Measurements from ENCODE around the gene FITM2.

Gene FITM2

DNA sequence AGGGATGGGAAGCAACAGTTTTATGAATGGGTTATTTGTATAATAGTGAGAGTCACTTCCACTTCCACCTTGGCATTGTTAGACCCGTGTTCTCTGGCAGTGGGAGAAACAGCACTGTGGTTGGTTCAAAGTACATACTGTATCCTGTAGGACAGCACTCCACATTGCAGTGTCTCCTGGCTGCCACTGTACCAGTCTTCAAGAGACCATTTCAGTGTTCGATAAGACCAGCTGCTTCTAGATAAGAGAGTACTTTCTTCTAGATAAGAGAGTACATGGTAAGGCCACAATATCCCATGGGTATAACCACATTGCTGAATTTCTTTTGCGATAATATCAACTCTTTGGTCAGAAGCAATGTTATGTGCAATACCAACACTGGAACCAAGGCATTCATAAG is 28.8 kb downstream of the FITM2 start:
- no peak for DNase-seq (ENCODE audit: low read depth in 2 of 2)

DNA sequence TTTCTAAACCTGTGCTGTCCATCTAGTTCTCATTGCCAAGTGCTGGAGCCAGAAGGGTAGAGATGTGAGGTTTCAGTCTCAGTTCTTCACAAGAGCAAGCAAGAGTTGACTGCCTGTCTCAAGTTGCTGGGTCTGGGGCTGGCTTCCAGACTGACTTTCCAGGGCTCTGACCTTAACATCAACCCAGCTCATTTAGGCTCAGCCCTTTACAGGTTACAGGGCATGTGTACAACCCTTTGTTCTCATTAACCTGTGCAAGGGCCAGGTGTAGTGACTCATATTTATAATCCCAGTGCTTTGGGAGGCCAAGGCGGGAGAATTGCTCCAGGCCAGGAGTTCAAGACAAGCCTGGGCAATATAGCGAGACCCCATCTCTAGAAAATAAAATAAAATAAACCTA is 30.6 kb downstream of the FITM2 start:
- DNase-seq (ENCODE audit: low read depth in 2 of 2) = no peak

DNA sequence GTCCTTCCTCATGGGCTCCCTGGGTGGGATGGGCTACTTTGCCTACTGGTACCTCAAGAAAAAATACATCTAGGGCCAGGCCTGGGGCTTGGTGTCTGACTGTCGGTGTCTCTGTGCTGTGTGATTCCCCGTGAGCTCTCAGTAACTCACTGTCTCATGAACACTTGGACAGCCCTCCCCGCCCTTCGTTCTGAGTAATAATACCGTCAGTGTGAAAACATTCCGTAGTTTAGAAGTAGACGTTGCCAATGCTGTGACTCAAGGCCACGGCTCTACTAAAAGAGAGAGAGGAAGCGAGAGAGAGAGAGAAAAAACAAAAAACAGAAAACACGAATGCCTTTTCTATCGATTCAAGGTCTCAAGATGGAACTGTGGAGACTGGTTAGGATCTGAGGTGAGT is 31.8 kb downstream of the FITM2 start:
- DNase-seq (ENCODE audit: low read depth in 2 of 2) = no peak

DNA sequence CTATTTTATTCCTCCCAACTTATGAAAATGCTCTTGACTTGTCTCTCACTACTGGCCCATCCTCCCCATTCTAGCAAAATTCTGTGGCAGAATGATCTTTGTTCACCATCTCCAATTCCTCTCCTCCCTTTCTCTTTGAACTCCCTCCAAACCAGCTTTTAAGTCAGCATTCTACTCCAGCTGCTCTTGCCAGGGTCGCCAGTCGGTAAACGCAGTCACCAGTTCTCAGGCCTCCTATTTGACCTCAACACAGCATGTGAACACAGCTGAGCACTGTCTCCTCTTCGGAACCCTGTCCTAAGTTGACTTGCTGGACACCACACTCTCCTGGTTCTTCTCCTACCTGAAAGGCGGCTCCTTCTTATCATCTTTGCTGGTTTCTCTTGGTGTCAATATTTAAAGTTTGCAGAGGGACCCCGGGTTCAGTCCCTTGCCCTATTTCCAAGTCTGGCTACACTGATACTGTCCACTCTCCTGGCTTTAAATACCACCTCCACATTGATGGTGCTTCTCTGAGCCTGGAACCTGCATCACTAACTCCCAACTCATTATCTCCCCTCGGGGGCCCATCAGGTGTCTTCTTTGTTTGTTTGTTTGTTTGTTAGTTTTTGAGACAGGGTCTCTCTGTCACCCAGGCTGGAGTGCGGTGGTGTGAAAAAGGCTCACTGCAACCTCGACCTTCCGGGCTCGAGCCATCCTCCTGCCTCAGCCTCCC is 36.5 kb downstream of the FITM2 start:
- DNase-seq (ENCODE audit: low read depth in 2 of 2) = no peak

DNA sequence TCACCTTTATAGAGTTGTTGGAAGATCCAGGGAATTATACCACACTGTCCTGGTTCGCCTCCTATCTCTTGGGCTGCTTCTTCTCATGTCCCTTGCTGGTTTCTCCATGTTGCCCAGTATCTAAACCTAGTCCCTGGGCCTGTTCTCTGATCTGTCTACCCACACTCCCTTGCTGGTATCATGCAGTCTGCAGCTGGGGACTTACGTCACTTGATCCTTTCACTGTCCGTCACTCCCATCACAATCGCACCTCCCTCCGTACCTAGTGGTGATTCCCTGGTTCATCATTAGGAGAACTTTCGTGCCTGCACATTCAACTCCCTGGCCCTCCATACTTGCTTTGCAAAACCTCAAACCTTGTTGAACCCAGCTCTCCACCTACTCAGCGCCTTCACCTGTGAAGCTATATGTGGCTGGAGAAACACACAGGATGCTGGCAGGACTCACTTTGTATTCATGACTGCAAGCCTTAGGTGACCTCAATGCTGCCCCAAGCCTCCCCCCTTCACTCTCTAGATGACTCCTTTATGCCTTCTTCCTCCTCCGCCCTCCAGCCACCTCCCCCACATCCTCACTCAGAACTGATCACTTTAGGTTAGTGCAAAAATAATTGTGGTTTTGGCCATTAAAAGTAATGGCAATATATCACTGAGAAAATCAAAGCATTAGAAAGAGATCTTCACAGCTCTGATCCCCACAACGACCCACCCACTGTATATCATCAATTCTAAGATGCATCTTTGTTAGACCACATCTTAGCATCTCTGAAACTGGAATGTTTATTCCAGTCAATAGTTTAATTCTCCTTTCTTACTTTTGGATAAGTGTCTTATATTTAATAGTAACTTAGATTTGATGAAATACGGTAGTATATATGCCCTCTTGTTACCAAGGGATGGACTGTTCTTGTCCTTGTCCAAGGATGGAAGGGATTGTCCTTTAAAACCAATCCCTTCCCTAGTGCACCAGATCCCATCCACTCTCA is 37.5 kb downstream of the FITM2 start:
- DNase-seq (ENCODE audit: low read depth in 2 of 2) = no peak

DNA sequence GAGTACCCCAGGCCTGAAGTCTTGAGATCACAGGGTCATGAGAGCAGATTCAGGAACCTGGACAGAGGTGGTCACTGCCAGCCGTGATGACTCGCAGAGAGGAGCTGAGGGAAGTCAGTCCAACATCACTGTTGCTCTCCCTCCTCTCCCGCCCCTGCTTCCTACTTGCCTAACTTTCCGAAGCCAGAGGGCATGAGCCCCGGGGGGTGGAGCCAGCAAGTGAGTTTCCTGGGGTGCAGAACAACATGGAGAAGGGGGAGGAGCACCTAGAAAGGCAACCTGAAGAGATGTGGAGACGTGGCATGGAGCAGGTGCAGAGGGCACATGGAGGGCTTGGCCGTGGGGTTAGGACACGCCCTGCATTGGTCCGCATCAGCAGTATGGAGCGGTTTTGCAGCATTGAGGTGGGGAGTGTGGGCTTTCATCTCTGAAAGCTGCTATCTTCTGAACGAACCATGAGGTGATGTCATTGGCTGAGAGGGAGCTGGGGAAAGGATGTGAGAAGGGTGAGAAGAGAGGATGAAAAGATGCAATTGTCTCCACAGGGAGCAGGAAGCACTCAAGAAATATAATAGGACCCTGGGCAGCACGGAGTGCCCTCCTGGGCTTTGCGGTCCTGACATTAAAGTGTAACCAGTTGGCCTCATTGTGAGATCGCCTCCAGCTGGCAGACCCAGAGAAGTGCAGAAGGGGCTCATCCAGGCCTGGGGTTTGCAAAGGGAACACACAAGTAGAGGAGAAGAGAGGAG is 38.9 kb downstream of the FITM2 start:
- no peak for DNase-seq (ENCODE audit: low read depth in 2 of 2)

DNA sequence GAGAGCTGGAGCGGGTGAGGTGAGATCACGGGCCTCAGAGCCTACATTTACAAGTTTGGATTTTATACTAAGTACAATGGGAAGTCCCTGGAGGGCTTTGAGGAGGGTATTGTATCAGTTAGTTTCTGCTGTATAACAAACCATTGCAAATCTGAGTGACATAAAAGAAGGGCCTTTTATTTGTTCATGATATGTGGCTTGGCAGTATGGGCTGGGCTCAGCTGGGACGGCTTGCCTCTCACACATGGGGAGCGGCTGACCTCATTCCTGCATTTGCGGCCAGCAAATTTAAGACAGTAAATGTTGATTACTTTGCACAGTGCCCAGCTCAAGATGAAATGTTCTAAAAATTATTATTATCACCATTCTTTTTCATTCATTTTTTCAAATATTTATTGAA is 42.2 kb downstream of the FITM2 start:
- DNase-seq (ENCODE audit: low read depth in 2 of 2) = no peak

DNA sequence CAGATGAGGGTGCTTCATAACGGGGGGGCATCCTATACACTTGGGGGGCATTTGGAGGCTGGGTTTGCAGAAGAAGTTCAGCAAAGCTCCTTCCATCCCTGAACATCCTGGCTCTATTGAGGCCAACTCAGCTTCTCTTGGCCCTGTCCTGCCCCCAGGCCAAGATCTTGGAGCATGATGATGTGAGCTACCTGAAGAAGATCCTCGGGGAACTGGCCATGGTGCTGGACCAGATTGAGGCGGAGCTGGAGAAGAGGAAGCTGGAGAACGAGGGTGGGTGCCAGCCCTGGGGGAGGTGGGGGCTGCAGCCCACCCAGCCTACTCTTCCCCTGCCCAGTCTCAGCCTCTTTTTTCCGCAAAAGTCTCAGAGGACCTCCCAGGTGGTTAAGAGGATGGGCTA is 46.7 kb downstream of the FITM2 start:
- no peak for DNase-seq (ENCODE audit: low read depth in 2 of 2)

DNA sequence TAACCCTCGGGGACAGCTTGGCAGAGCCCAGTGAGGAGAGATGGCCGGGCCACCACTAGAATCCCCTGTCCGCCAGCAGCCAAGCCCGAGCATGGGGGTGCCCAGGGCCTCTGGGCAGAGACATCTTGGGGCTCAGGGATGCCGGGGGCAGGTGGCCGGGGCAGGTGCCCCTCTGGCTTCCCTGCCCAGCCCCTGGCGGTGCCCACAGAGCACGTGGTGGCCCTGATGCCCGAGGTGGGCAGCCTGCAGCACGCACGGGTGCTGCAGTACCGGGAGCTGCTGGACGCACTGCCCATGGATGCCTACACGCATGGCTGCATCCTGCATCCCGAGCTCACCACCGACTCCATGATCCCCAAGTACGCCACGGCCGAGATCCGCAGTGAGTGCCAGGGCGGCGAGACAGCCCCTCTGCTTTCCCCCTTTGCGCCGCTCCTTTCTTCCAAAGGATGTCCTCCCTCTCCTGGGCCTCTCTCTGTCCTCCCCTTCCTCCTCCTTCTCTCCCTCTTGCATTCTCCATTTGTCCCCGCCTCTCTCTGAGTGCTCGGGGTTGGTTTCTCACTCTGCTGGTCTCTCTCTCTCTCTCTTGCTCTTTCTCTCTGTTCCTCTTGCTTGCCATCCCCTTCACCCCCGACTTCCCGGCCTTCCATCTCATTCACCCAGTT is 52.6 kb downstream of the FITM2 start:
- DNase-seq (ENCODE audit: low read depth in 2 of 2) = no peak

DNA sequence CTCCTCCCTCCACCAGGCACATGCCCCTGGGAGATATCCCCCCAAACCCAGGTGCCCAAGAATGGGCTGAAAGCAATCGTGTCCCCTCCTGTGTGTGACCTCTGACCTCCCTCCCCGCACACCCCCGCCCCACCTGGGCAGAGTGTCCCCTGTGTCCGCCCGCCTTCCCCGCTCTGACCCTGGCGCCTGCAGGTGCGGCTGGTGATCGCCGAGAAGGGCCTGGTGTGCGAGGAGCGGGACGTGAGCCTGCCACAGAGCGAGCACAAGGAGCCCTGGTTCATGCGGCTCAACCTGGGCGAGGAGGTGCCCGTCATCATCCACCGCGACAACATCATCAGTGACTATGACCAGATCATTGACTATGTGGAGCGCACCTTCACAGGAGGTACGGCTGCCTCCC is 54.0 kb downstream of the FITM2 start:
- DNase-seq (ENCODE audit: low read depth in 2 of 2) = no peak

DNA sequence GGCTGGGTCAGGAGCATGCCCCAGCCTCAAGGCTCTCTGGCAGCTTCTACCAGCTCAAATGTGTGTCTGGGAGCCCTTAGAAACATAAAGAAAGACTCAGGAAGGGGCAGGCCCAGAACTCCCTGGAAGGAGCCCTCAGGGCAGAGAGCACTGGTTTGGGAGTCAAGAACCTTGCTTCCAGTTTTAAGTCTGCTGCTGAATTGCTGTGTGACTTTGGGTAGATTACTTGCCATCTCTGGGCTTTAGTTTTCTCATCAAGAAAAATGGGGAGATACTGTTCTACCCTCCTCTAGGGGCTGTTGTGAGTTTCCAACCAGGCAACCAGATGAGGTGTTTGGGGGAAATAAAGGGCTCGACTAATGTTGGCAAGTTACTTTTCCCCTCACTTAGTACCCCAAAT is 55.1 kb downstream of the FITM2 start:
- no peak for DNase-seq (ENCODE audit: low read depth in 2 of 2)

DNA sequence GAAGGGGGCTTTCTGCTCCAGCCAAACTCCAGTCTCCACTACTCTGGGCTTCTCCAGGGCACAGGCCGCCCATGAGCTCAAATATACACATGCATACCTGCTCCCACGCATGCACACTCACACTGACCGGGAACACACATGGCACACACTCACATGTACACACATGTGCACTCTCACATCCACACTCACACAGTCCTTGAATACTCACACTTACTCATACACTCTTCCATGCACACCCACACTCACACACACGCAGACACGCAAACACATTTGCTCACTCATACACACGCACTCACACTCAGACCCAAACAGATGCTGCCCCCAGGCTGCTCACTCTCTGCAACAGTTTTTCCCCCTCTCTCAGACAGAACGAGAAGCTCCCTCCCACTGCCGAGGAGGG is 56.9 kb downstream of the FITM2 start:
- no peak for DNase-seq (ENCODE audit: low read depth in 2 of 2)

DNA sequence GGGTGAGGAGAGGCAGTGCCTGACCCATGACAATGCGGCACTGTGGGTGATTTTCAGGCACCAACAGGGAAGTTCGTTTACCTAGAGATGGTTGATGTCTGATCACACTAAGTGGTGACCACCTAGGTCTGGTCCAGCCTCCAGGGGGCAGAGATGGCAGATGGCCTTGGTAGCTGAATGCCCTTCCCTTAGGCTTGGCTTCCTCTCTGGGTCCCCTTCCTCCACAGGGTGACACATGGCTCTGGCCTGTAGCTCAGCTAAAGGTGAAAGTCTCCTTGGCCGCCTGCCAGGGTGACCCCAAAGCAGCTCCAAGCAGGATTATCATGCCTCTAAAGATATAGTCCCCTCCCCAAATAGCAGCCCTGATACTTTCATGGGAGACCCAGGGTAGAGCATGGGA is 57.5 kb downstream of the FITM2 start:
- DNase-seq (ENCODE audit: low read depth in 2 of 2) = no peak
